ENCODE results near the gene SEC61G.

SEC61G gene

DNA sequence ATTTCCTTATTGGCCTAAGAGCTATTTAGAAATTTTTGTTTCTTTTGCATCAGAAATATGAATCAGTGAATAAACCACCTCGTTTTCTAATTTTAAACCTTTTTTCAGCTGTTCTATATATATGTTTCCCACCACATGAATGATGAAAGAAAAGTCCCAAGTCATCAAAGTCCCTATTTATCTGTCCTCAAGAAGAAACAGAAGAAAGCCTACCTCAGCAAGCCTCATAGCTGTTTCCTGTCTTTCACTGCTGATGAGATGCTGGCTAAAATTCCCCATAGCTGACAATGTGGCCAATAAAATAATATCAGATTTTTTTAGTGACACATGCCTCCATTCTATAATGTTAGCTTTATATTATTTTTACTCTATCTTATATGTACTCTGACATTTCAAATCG lies 54.2 kb downstream of the SEC61G start:
- H3K9ac ChIP-seq, result peak overlapping the region in 2 of 11 experiments; percentile 4 to 59; a peak in 4 of 22 replicates
- H3K4me3 ChIP-seq, result no peak overlapping the region
- H3K27me3 ChIP-seq, result no peaks in the 10 kb centered on the region
- H4K20me1 ChIP-seq, result no peaks in the 10 kb centered on the region
- H3K36me3 ChIP-seq, result no peaks in the 10 kb centered on the region
- H3K4me1 ChIP-seq, result peaks cover 8 to 27% (median 15%) of the 10 kb centered on the region in 10 experiments; a peak in 15 of 20 replicates
- peaks cover 8 to 23% (median 18%) of the 10 kb centered on the region in 11 experiments; a peak in 19 of 22 replicates for H3K9me3 ChIP-seq (replicated peaks in 1 of 11)
- peak overlapping the region in 7 of 11 experiments; percentile 1 to 78 (median 23); a peak in 7 of 22 replicates for H3K4me2 ChIP-seq
- peak overlapping the region in 3 of 11 experiments; percentile 59 to 87 (median 71); a peak in 6 of 22 replicates for H3K27ac ChIP-seq
- TF ChIP-seq Cebpa-rat (IDR thresholded peaks at IDR 0.05), result no peak

Measured in BLaER1 treated with 17β-estradiol and CSF1 and Interleukin-3, amounts not matched to agents 10 nM and 100 nM (cell line).